Testis (tissue), 3 donors: ENCODE results near the gene MIF4GD. TPM values are rescaled to one million over a fixed set of nuclear protein-coding genes. Genes with fewer than 3 reads are reported as not detected.

Experiments
- DNase-seq: peaks from one replicate; pipeline ENCODE4 v3.0.0-alpha.2; 2019
- H3K27ac ChIP-seq, 2 donors: fragments of 200-600 bp; sonication (generic); one replicate each; pipeline ENCODE4 v1.5.1; 2019
- H3K27me3 ChIP-seq: fragments of 200-600 bp; sonication (generic); one replicate; pipeline ENCODE4 v1.5.1; 2019
- H3K36me3 ChIP-seq: fragments of 200-600 bp; sonication (generic); one replicate; pipeline ENCODE4 v1.5.1; 2017; ENCODE audit warnings: low read depth; ENCODE audit errors: missing control alignments
- H3K4me1 ChIP-seq: fragments of 200-600 bp; sonication (generic); one replicate; pipeline ENCODE4 v1.5.1; 2019
- H3K4me3 ChIP-seq, 2 donors: fragments of 200-600 bp; sonication (generic); one replicate each; pipeline ENCODE4 v1.5.1; 2017 to 2019
- H3K9me3 ChIP-seq: fragments of 200-600 bp; sonication (generic); one replicate; pipeline ENCODE4 v1.5.1; 2017
- POLR2A ChIP-seq: fragments of 450-650 bp; IDR thresholded peaks from one replicate; pipeline ENCODE4 v1.6.1; 2017; ENCODE audit warnings: antibody characterized with exemption, mild to moderate bottlenecking, moderate library complexity
- WGBS, 2 donors: methylation state at CpG; one replicate each; pipeline ENCODE4 v1.1.5; 2018; 5-methylcytosine and 5-hydroxymethylcytosine counted together
- intact Hi-C: fragments of 100-400 bp; cut with DNase I; formaldehyde crosslinking; loops from one replicate; pipeline ENCODE4 v1.15.1; 2023; ENCODE audit warnings: low total_unique reads
- polyA plus RNA-seq: library from polyadenylated mRNA; stranded (reverse); fragments of 350-450 nt; fragmentation: Illumina TruSeq; extraction: RNeasy Lipid Tissue Mini Kit (QIAGEN cat#74804); gene quantifications from one replicate; pipeline ENCODE4 v1.2.3, GENCODE V29; 2014; ENCODE audit warnings: low read depth, low replicate concordance; ENCODE audit not compliant: insufficient read depth
- total RNA-seq, 2 donors: library from RNA; depleted of rRNA; stranded (reverse); fragments of >200 nt; gene quantifications; one replicate each; pipeline ENCODE4 v1.2.3, GENCODE V29; 2016
- TF ChIP-seq, protein P1 (sequence below), 3 experiments: fragments of 450-650 bp in 2 of 3; fragments of 200-600 bp in 1 of 3; sonication (generic) in 1 of 3; IDR thresholded peaks; one replicate each; pipeline ENCODE4 v1.5.1; 2016 to 2019; ENCODE audit warnings: antibody characterized with exemption in 3 of 3, mild to moderate bottlenecking in 2 of 3, moderate library complexity in 1 of 3

The MIF4GD gene
- total and polyA plus RNA-seq, 3 donors from 2014 or later = 34.5 to 37.1 (median 35.3) TPM

DNA sequence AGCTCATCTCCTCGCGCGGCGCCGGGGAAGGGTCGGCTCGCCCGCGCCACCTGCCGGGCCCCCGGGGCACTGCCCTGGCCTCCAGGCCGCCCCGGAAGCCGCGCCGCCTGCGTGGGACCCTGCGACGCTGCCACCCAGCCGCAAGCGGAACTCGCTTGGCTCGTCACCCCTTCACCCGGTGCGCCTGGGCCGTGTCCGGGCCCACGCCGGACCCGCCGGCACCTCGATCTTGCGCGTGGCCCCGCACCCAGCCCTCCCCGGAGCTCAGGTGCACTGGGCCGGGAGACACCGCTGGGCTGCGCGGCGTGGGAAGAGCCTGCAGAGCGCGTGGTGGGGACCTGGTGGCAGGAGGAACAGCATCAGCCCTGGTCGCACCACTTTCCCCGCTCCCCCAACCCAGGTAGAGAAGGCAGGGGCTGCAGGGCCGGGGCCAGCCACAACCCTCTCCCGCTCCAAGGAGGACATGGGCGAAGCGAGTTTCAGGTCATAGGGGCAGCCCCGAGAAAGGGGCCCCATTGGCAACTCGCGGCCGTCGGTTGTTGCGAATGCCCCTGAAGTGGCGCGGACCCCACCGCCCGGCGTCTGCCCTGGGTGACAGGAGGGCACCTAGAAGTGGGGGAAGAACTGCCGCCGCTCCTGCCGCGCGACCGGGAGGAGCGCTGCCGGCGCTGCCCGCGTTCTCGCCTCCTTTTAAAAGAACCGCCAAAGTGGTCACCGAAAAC is 363 bp upstream of the MIF4GD start:
- no peak for TF ChIP-seq POLR2A
- TF ChIP-seq, protein P1, sequence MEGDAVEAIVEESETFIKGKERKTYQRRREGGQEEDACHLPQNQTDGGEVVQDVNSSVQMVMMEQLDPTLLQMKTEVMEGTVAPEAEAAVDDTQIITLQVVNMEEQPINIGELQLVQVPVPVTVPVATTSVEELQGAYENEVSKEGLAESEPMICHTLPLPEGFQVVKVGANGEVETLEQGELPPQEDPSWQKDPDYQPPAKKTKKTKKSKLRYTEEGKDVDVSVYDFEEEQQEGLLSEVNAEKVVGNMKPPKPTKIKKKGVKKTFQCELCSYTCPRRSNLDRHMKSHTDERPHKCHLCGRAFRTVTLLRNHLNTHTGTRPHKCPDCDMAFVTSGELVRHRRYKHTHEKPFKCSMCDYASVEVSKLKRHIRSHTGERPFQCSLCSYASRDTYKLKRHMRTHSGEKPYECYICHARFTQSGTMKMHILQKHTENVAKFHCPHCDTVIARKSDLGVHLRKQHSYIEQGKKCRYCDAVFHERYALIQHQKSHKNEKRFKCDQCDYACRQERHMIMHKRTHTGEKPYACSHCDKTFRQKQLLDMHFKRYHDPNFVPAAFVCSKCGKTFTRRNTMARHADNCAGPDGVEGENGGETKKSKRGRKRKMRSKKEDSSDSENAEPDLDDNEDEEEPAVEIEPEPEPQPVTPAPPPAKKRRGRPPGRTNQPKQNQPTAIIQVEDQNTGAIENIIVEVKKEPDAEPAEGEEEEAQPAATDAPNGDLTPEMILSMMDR (IDR thresholded peaks at IDR 0.05) = peak; percentile 71 to 99 (median 94)

DNA sequence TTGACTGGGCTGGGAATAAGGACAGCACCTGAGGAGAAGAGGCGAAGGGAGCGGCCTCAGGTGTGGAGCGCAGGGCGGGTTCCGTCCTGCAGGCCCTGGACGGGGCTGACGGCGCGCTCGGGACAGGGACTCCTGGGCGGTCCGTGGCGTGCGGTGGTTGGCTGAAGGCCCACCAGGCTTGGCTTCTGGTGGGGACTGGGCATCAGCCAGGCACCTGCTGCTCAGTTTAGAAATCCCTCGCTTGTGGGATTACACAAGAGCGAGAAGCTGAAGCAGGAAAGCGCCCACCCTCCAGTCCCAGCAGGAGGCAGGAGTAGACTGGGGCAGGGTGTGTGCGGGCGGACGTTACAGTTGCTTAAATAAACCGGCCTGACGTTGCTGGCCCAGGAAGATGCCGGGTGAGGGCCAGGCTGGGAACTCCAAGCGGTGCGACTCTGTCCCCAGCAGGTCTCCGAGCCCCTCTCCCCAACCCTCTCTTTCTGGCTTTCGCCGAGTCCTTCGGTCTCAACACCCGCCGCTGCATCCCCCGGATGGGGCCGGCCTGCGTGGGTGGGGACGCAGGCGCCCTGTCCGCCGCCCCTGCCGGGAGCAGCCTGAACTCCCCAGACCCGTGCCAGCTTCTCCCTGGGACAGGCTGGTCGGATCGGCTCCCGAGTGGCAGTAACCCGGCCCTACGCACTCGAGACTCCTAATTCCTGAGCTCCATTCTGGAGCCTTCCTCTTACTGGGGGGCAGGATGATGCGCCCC is 639 bp downstream of the MIF4GD start:
- Histone ChIP-seq H3K9me3 (no peaks in the 10 kb centered on the region), H3K27me3 (no peaks in the 10 kb centered on the region), H3K27ac (peak overlapping the region; percentile 81 to 86), H3K4me3 (peak overlapping the region; percentile 73 to 78), H3K36me3 (no peaks in the 10 kb centered on the region), H3K4me1 (peaks cover 16% of the 10 kb centered on the region)
- DNase-seq = peak; percentile 69
- 0 to 2% methylated on average over 39 to 40 of the region's 47 CpGs for WGBS, 2 donors
- TF ChIP-seq, protein P1 (IDR thresholded peaks at IDR 0.05) = no peak
- TF ChIP-seq POLR2A = no peak
- intact Hi-C loops = no loop called here

More for the DNA sequence above, 363 bp upstream of the MIF4GD start:
- peaks cover 16% of the 10 kb centered on the region for H3K4me1 ChIP-seq
- peak overlapping the region; percentile 73 to 78 for H3K4me3 ChIP-seq
- DNase-seq = peak; percentile 84
- H3K27ac ChIP-seq = peak overlapping the region; percentile 55 to 86
- intact Hi-C loops = no loop called here
- H3K27me3 ChIP-seq = no peaks in the 10 kb centered on the region
- H3K36me3 ChIP-seq = no peaks in the 10 kb centered on the region
- WGBS, 2 donors = 0 to 1% methylated on average over 15 to 58 of the region's 74 CpGs
- H3K9me3 ChIP-seq = no peaks in the 10 kb centered on the region

DNA sequence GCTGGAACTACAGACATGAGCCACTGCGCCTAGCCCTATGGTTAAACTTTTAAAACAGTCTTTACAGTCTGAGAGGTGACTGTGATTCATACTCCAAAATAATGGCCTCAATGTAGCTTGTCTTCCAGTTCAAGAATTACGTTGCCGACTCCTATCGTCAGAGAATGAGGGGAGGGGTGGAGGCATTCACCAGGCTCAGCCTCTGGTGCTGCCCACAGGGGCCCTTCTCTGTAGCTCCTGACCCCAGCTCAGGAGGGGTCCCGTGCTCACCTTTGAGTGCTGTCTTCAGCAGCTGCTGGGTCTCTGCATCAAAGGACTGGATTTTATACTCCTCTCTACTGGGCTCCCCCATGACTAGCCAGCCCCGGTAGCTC is 1.2 kb downstream of the MIF4GD start:
- H3K9me3 ChIP-seq = no peaks in the 10 kb centered on the region
- DNase-seq = no peak
- H3K4me1 ChIP-seq = peaks cover 16% of the 10 kb centered on the region
- WGBS, 2 donors = 13 to 20% methylated on average over 5 to 6 of the region's 6 CpGs
- H3K27me3 ChIP-seq = no peaks in the 10 kb centered on the region
- H3K27ac ChIP-seq = peak overlapping the region; percentile 81 to 86
- intact Hi-C loops = no loop called here
- peak overlapping the region; percentile 73 to 78 for H3K4me3 ChIP-seq
- no peaks in the 10 kb centered on the region for H3K36me3 ChIP-seq
- no peak for TF ChIP-seq POLR2A
- TF ChIP-seq, protein P1 (IDR thresholded peaks at IDR 0.05) = no peak

DNA sequence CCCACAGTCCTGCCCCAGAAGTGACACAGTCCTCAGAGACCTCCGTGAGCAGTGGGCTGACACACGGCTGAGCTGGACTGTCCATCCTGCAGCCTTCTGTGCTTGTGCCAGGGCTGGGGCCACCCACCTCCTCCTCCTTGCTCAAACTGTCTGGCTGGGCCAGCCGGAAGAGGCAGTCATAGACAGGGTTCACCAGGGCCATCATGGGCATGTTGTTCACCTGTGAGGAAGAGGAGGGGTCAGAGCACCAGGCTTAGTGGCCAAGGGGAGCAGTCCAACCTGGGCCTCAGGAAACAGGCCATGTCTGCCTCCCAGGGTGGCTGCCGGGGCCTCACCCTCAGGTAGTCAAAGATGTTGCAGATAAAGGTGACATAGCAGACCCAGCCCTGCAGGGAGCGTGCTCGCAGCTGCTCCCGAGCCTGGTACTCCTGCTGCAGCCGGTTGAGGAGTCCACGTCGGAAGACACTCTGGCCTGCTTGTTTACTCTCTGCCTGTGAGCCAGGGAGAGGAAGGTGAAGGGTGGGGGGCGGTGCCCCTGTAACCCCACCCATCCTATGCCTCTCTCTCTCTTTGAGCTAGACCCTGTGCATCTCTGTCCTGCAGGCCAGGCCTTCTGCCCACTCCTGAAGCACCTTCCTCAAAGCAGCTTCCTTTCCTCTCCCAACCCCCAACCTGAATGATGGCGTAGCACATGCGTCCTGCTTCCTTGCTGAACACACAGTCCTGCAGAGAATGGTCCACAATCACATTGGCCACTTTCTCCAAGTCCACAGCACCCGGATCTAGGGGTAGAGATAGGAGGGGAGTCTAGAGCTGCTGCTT is 3.4 kb downstream of the MIF4GD start:
- intact Hi-C loops = no loop called here
- DNase-seq = no peak
- Histone ChIP-seq H3K4me1 (peaks cover 14% of the 10 kb centered on the region), H3K36me3 (no peaks in the 10 kb centered on the region), H3K27me3 (no peaks in the 10 kb centered on the region), H3K9me3 (no peaks in the 10 kb centered on the region), H3K27ac (no peak overlapping the region), H3K4me3 (no peak overlapping the region)
- 51 to 74% methylated on average over 13 to 14 of the region's 14 CpGs for WGBS, 2 donors
- no peak for TF ChIP-seq POLR2A
- TF ChIP-seq, protein P1 (IDR thresholded peaks at IDR 0.05) = no peak
